Panc1 (cell line): Measurements from ENCODE around the gene RBP2. TPM values are rescaled to one million over a fixed set of nuclear protein-coding genes. Genes with fewer than 3 reads are reported as not detected.

ENCODE experiments used
- ATAC-seq: fragments of 200-7000 bp; cut with Tn5 transposase; 2 replicates; pipeline ENCODE4 v1.9.1; 2020; ENCODE audit warnings: mild to moderate bottlenecking, moderate library complexity
- BruUV-seq: library from RNA; stranded (reverse); fragments of 400-500 nt; replicated peaks from 2 replicates; lab custom pipeline; 2021; lab: Mats Ljungman, UMichigan
- CTCF ChIA-PET: fragments of 300-600 bp; sonication (Branson Sonifier 250); formaldehyde crosslinking; loops from one replicate; lab custom pipeline; 2022; ENCODE audit warnings: antibody characterized with exemption; lab: Charles Lee
- POLR2A ChIA-PET: fragments of 300-600 bp; sonication (Branson Sonifier 250); formaldehyde crosslinking; loops from one replicate; lab custom pipeline; 2022; ENCODE audit warnings: antibody characterized with exemption; lab: Charles Lee
- DNase-seq: peaks from one replicate; pipeline ENCODE4 v3.0.0-alpha.2; 2010; ENCODE audit warnings: low read depth, low spot score
- H3K27ac ChIP-seq: 2 replicates; pipeline ENCODE4 v1.5.1; 2011; ENCODE audit warnings: mild to moderate bottlenecking, low read length, inconsistent platforms
- H3K27me3 ChIP-seq: fragments of 200-500 bp; sonication (Bioruptor generic); 2 replicates; pipeline ENCODE4 v1.6.0; 2014; ENCODE audit warnings: low read length, inconsistent platforms; ENCODE audit not compliant: control insufficient read depth, insufficient read depth
- H3K36me3 ChIP-seq: fragments of 200-500 bp; sonication (Bioruptor generic); 2 replicates; pipeline ENCODE4 v1.5.1; 2014; ENCODE audit warnings: inconsistent platforms, mild to moderate bottlenecking, low read length, moderate library complexity; ENCODE audit not compliant: control insufficient read depth, insufficient read depth
- H3K4me1 ChIP-seq: 2 replicates; pipeline ENCODE4 v1.5.1; 2011; ENCODE audit warnings: inconsistent platforms, mild to moderate bottlenecking, low read length, moderate library complexity; ENCODE audit not compliant: control insufficient read depth, insufficient read depth
- H3K4me3 ChIP-seq, 2 experiments: 2 replicates each; pipeline ENCODE4 v1.5.1; 2011 to 2012; ENCODE audit warnings: low read depth in 2 of 2, low read length in 2 of 2, mild to moderate bottlenecking in 2 of 2, inconsistent platforms in 1 of 2, moderate library complexity in 1 of 2
- H3K9me3 ChIP-seq: fragments of 200-500 bp; sonication (Bioruptor generic); 2 replicates; pipeline ENCODE4 v1.5.1; 2014; ENCODE audit warnings: low read depth, mild to moderate bottlenecking, inconsistent platforms, low read length, moderate library complexity; ENCODE audit not compliant: control insufficient read depth, insufficient read depth
- POLR2AphosphoS5 ChIP-seq: IDR thresholded peaks from 2 replicates; pipeline ENCODE4 v1.6.1; 2012; ENCODE audit warnings: mild to moderate bottlenecking, low read depth, low read length, moderate library complexity
- SIN3A ChIP-seq: IDR thresholded peaks from 2 replicates; pipeline ENCODE4 v1.6.1; 2012; ENCODE audit warnings: low read depth, mild to moderate bottlenecking, low read length, moderate library complexity, borderline replicate concordance; ENCODE audit not compliant: insufficient read depth
- TCF7L2 ChIP-seq: IDR thresholded peaks from 2 replicates; pipeline ENCODE4 v1.6.1; 2011; ENCODE audit warnings: mild to moderate bottlenecking, low read depth, low read length, inconsistent platforms
- in situ Hi-C: cut with HindIII; loops from 2 replicates; pipeline ENCODE4 v1.10.0; 2016; ENCODE audit warnings: low sequenced_read_pairs, low pct_unique_long_range_greater_than_20kb
- intact Hi-C: fragments of 100-400 bp; cut with micrococcal nuclease; formaldehyde crosslinking; loops from one replicate; pipeline ENCODE4 v1.10.0; 2022; ENCODE audit not compliant: unreplicated experiment
- total RNA-seq: library from RNA; stranded (reverse); gene quantifications from one replicate; pipeline ENCODE4 v1.2.1, GENCODE V29; 2021; ENCODE audit not compliant: unreplicated experiment
- TF ChIP-seq, protein P1 (sequence below), 2 experiments: IDR thresholded peaks; 2 replicates each; pipeline ENCODE4 v1.6.1; 2011 to 2012; ENCODE audit warnings: low read depth in 2 of 2, control low read depth in 1 of 2, low read length in 1 of 2, mild to moderate bottlenecking in 1 of 2, moderate library complexity in 1 of 2; ENCODE audit not compliant: insufficient read depth in 1 of 2
- TF ChIP-seq, protein P2 (sequence below): fragments of 450-650 bp; IDR thresholded peaks from 2 replicates; pipeline ENCODE4 v1.5.1; 2017; ENCODE audit warnings: mild to moderate bottlenecking

The RBP2 gene
- total RNA-seq, 1 experiment from 2014 or later, result not detected

GRCh38 chr3:139509631-139510030 is 33.3 kb upstream of the RBP2 start:
- CTCF ChIA-PET, result interaction anchor here (0.8 kb wide), 1 partner anchor 53 kb away, joined by 3 read pairs; no protein-coding TSS in a partner anchor
- Histone ChIP-seq H3K27ac (no peak overlapping the region), H3K4me3 (no peak overlapping the region), H3K9me3 (no peaks in the 10 kb centered on the region), H3K36me3 (no peaks in the 10 kb centered on the region), H3K4me1 (no peaks in the 10 kb centered on the region), H3K27me3 (no peaks in the 10 kb centered on the region)
- ATAC-seq, result no peak
- POLR2A ChIA-PET, result no interaction called here
- intact Hi-C loops (no loop called here), in situ Hi-C loops (no loop called here)
- BruUV-seq, result no TSS peak
- DNase-seq, result no peak
- TF ChIP-seq SIN3A (no peak), POLR2AphosphoS5 (no peak), TCF7L2 (no peak)
- TF ChIP-seq, protein P1, sequence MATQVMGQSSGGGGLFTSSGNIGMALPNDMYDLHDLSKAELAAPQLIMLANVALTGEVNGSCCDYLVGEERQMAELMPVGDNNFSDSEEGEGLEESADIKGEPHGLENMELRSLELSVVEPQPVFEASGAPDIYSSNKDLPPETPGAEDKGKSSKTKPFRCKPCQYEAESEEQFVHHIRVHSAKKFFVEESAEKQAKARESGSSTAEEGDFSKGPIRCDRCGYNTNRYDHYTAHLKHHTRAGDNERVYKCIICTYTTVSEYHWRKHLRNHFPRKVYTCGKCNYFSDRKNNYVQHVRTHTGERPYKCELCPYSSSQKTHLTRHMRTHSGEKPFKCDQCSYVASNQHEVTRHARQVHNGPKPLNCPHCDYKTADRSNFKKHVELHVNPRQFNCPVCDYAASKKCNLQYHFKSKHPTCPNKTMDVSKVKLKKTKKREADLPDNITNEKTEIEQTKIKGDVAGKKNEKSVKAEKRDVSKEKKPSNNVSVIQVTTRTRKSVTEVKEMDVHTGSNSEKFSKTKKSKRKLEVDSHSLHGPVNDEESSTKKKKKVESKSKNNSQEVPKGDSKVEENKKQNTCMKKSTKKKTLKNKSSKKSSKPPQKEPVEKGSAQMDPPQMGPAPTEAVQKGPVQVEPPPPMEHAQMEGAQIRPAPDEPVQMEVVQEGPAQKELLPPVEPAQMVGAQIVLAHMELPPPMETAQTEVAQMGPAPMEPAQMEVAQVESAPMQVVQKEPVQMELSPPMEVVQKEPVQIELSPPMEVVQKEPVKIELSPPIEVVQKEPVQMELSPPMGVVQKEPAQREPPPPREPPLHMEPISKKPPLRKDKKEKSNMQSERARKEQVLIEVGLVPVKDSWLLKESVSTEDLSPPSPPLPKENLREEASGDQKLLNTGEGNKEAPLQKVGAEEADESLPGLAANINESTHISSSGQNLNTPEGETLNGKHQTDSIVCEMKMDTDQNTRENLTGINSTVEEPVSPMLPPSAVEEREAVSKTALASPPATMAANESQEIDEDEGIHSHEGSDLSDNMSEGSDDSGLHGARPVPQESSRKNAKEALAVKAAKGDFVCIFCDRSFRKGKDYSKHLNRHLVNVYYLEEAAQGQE (IDR thresholded peaks at IDR 0.05; ENCODE audit: insufficient read depth in 1 of 2, low read depth in 2 of 2, low read length in 1 of 2), result no peak
- TF ChIP-seq, protein P2, sequence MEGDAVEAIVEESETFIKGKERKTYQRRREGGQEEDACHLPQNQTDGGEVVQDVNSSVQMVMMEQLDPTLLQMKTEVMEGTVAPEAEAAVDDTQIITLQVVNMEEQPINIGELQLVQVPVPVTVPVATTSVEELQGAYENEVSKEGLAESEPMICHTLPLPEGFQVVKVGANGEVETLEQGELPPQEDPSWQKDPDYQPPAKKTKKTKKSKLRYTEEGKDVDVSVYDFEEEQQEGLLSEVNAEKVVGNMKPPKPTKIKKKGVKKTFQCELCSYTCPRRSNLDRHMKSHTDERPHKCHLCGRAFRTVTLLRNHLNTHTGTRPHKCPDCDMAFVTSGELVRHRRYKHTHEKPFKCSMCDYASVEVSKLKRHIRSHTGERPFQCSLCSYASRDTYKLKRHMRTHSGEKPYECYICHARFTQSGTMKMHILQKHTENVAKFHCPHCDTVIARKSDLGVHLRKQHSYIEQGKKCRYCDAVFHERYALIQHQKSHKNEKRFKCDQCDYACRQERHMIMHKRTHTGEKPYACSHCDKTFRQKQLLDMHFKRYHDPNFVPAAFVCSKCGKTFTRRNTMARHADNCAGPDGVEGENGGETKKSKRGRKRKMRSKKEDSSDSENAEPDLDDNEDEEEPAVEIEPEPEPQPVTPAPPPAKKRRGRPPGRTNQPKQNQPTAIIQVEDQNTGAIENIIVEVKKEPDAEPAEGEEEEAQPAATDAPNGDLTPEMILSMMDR, result no peak

- ATAC-seq (peak; percentile 69; the same call in 1 of the 2 replicates), DNase-seq (no peak)
- H3K27ac ChIP-seq, result no peak overlapping the region
- no peak overlapping the region for H3K4me3 ChIP-seq
- no peaks in the 10 kb centered on the region for H3K9me3 ChIP-seq
- intact Hi-C loops (no loop called here), in situ Hi-C loops (no loop called here)
- ChIA-PET POLR2A (interaction anchor here (1.0 kb wide), 1 partner anchor 117 kb away, joined by 4 read pairs; the partner anchor contains the start of gene COPB2), CTCF (no interaction called here)
- no TSS peak for BruUV-seq
- TF ChIP-seq, protein P2, result peak; percentile 62
- TF ChIP-seq TCF7L2, result no peak
- H3K27me3 ChIP-seq, result no peaks in the 10 kb centered on the region
- H3K4me1 ChIP-seq, result no peaks in the 10 kb centered on the region
- no peaks in the 10 kb centered on the region for H3K36me3 ChIP-seq
These were observed 30.4 kb upstream of the RBP2 start for GRCh38 chr3:139506766-139507165.
